AG09309 (cell line): ENCODE data around the gene FBXO28.

Experiments used
- DNase-seq: peaks from one replicate; pipeline ENCODE4 v3.0.0-alpha.2; 2010; ENCODE audit warnings: low read depth
- H3K4me3 ChIP-seq: 2 replicates; pipeline ENCODE4 v1.5.1; 2011; ENCODE audit warnings: mild to moderate bottlenecking, low read depth, low read length, moderate library complexity; ENCODE audit not compliant: control insufficient read depth
- TF ChIP-seq, protein P1 (sequence below): IDR thresholded peaks from 2 replicates; pipeline ENCODE4 v1.5.1; 2011; ENCODE audit warnings: mild to moderate bottlenecking, low read depth, low read length, inconsistent platforms; ENCODE audit not compliant: insufficient read depth, control insufficient read depth; ENCODE audit errors: missing control alignments

Gene FBXO28

DNA sequence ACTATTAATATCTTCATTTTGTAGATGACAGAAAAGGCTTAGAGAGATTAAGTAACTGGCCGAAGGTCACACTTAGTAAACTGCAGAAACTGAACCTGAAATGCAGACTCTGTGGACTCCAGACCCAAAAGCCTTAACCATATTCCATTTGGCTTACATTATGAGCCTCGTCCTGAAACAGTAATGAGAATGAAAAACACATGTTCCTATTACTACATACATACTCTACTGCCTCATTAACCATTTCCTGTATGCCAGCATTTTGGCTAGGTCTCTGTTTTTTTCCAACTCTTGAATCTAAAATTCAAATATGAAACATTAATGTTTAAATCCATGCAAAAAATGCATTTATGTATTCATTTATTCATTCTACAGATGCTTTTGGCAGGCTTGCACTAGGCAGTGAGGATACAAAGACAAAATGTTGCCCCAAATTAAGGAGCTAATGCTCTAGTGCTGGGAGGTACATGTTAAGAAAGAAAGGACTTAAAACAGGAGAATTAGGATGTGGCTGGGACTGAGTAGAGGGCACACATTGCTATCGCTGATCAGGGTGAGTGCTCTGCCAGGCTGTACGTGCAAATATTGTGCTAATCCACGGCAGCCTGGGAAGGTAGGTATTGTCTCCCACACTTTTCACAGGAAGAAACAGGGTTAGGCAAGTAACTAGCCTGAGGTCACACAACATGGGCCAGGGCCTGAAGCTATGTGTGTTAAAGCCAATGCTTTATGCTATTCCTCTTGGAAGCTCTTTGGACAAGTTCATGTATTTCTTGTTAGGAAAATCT, 83.1 kb downstream of the FBXO28 start:
- no peak overlapping the region for H3K4me3 ChIP-seq
- no peak for DNase-seq
- TF ChIP-seq, protein P1, sequence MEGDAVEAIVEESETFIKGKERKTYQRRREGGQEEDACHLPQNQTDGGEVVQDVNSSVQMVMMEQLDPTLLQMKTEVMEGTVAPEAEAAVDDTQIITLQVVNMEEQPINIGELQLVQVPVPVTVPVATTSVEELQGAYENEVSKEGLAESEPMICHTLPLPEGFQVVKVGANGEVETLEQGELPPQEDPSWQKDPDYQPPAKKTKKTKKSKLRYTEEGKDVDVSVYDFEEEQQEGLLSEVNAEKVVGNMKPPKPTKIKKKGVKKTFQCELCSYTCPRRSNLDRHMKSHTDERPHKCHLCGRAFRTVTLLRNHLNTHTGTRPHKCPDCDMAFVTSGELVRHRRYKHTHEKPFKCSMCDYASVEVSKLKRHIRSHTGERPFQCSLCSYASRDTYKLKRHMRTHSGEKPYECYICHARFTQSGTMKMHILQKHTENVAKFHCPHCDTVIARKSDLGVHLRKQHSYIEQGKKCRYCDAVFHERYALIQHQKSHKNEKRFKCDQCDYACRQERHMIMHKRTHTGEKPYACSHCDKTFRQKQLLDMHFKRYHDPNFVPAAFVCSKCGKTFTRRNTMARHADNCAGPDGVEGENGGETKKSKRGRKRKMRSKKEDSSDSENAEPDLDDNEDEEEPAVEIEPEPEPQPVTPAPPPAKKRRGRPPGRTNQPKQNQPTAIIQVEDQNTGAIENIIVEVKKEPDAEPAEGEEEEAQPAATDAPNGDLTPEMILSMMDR = no peak

DNA sequence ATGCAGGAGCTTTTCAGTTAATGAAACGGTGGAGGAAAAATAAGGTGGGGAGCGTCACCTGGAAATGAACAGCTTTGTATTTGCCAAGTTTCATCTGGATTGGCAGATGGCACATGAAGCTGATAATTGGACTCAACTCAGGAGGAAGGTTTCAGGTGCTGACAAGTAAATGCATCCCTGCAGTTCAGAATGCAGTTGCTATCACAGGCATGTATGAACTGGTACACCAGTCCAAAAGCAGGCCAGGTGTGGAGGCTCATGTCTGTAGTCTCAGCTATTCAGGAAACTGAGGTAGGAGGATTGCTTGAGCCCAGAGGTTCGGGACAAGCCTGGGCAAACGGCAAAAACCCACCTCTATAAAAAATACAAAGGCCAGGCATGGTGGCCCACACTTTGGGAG, 84.7 kb downstream of the FBXO28 start:
- H3K4me3 ChIP-seq = no peak overlapping the region
- TF ChIP-seq, protein P1 = no peak
- no peak for DNase-seq

DNA sequence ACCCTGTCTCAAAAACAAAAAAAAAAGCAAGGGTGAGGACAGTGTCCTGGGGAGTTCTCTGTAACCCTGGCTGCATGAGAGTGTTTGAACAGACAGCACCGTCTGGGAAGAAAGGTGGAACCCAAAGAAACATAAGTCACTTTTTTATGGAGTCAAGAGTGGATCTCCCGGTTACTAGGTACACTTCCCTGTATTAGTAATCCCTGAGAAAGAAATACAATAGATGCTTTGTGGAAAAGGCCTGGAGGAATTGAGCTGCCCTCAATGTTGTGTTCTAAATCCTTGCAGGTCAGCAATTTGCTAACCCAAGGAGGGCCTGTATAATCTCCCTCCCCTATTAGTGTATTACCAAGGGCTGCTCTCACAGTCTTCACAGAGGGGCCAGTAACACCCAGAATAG, 85.8 kb downstream of the FBXO28 start:
- H3K4me3 ChIP-seq = no peak overlapping the region
- no peak for DNase-seq
- TF ChIP-seq, protein P1 = no peak

DNA sequence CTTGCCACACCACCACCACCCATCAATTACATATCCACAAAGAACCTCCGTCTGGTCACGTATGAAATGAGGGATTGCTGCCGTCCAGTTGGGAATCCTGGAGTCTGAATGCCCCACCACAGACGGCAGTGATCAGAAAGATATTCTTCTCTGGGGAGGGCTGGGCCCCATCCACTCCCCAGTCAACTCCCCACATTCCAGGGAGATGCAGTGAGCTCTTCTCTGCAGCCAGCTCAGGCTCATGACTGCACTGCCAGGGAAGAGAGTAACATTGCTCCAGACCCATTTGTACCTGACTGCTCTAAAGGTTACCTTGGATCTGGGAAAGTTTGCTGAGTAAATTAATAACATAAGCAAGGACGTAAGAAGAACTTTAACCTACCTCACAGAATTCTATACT, 87.5 kb downstream of the FBXO28 start:
- DNase-seq = no peak
- TF ChIP-seq, protein P1 = no peak
- H3K4me3 ChIP-seq = no peak overlapping the region

DNA sequence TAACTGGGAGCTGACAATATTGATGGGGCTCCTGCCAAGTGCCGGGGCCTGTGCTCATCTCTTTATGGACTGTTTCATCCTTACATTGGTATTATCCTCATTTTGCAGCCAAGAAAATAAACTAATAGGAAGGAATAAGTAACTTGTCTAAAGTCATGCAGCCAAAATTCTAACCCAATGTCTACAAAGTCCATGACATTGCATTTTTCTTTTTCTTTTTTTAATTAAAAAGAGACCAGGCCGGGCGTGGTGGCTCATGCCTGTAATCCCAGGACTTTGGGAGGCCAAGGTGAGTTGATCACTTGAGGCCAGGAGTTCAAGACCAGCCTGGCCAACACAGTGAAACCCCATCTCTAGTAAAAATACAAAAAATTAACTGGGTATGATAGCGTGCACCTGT, 87.9 kb downstream of the FBXO28 start:
- no peak for DNase-seq
- TF ChIP-seq, protein P1 = no peak
- H3K4me3 ChIP-seq = no peak overlapping the region

DNA sequence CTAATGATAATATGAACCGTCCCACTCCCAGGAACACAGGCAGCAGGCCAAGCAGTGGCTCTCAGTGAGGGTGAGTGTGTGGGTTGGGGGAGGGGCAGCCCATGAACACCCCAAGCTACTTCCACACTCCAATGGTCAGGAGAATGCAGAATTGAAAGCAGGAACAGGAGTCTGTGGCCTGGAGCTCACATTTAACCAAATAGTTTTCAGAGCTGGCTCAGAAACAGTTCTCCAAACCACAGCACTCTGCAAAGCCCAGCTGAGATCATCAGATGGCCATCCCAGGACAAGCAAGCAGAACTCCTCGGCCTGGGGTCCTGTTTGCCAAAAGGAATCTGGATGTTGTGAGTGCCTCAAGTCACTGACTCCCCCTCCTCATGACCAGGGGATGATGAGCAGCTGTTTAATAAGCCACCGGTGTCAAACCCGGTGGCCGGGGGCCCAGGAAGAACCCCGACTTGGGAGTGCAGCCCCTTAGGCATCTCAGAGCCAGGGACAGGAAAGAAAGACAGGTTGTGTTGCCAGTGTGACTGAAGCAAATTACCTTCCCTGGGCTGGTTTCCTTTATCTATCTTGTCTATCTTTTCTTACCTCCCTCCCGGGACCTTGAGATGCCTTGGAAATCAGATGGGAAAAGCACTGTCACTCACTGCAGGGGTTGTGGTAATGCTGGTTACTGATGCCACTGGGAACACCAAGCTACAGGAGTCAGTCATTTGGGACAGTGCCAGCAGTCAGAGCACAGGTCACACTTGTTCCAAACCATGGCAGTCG, 89.5 kb downstream of the FBXO28 start:
- TF ChIP-seq, protein P1 = no peak
- DNase-seq = peak; percentile 51
- H3K4me3 ChIP-seq = no peak overlapping the region
